Body of pancreas (tissue), 4 donors: Measurements from ENCODE around the gene MXI1. TPM values are rescaled to one million over a fixed set of nuclear protein-coding genes. Genes with fewer than 3 reads are reported as not detected.
A peak's percentile ranks its signal among the peaks of the same experiment; 100 is the strongest.
"Not testable (repeated sequence)": the region's sequence is repeated elsewhere in the genome, so short reads cannot be mapped to it uniquely, and the experiment has no call there.

Experiments used
- ATAC-seq: fragments of 150-250 bp; one replicate; pipeline ENCODE4 v1.9.1; 2016
- DNase-seq, 4 donors: peaks; one replicate each; pipeline ENCODE4 v3.0.0-alpha.2; 2019
- H3K27ac ChIP-seq, 4 donors: fragments of 200-600 bp; sonication (generic); 1 replicate in 3 of 4; 2 replicates in 1 of 4; pipeline versions ENCODE4 v1.5.1 to v1.6.1; 2016 to 2019; ENCODE audit warnings: mild to moderate bottlenecking in 1 of 4, mixed read lengths in 1 of 4, moderate library complexity in 1 of 4
- H3K27me3 ChIP-seq, 2 donors: fragments of 200-600 bp; sonication (generic); one replicate each; pipeline ENCODE4 v1.6.0; 2016; ENCODE audit warnings: mild to moderate bottlenecking in 1 of 2
- H3K36me3 ChIP-seq, 2 donors: fragments of 200-600 bp; sonication (generic); replicated peaks in 1 of 2; 2 replicates each; pipeline ENCODE4 v1.5.1; 2016; ENCODE audit warnings: low read depth in 2 of 2; ENCODE audit not compliant: insufficient read depth in 1 of 2
- H3K4me1 ChIP-seq: fragments of 200-600 bp; sonication (generic); one replicate; pipeline ENCODE4 v1.6.0; 2016
- H3K4me3 ChIP-seq, 2 donors: fragments of 200-600 bp; sonication (generic); 1 replicate in 1 of 2; 2 replicates in 1 of 2; pipeline ENCODE4 v1.5.1; 2016 to 2019
- H3K9me3 ChIP-seq, 3 donors: fragments of 200-600 bp; sonication (generic); 1 replicate in 2 of 3; 2 replicates in 1 of 3; pipeline ENCODE4 v1.5.1; 2016
- CTCF ChIP-seq, 7 experiments: fragments of 450-650 bp in 4 of 7; fragments of 200-600 bp in 3 of 7; sonication (generic) in 3 of 7; IDR thresholded peaks; one replicate each; pipeline ENCODE4 v1.5.1; 2016 to 2019; ENCODE audit warnings: antibody characterized with exemption in 7 of 7
- POLR2A ChIP-seq, 3 donors: fragments of 450-650 bp; IDR thresholded peaks; one replicate each; pipeline ENCODE4 v1.6.1; 2016; ENCODE audit warnings: antibody characterized with exemption in 3 of 3, mild to moderate bottlenecking in 2 of 3
- WGBS, 2 donors: methylation state at CpG; one replicate each; pipeline ENCODE4 v1.1.5; 2017; 5-methylcytosine and 5-hydroxymethylcytosine counted together
- intact Hi-C: fragments of 100-400 bp; cut with DNase I; formaldehyde crosslinking; loops from one replicate; pipeline ENCODE4 v1.15.1; 2023
- total RNA-seq, 2 donors: library from RNA; depleted of rRNA; stranded (reverse); fragments of >200 nt; gene quantifications; one replicate each; pipeline ENCODE4 v1.1.0, GENCODE V29; 2016

Gene MXI1
- total RNA-seq, 2 donors from 2014 or later: 14.8 to 24.1 TPM

- 52 to 69% methylated on average over 3 to 4 of the region's 4 CpGs for WGBS, 2 donors
- no peaks in the 10 kb centered on the region for H3K27me3 ChIP-seq
- H3K9me3 ChIP-seq: no peaks in the 10 kb centered on the region
- H3K4me3 ChIP-seq: no peak overlapping the region
- ATAC-seq (no peak), DNase-seq (no peak)
- TF ChIP-seq CTCF (IDR thresholded peaks at IDR 0.05): no peak
- no peak for TF ChIP-seq POLR2A (IDR thresholded peaks at IDR 0.05)
- no peaks in the 10 kb centered on the region for H3K4me1 ChIP-seq
- no peak overlapping the region for H3K27ac ChIP-seq
- H3K36me3 ChIP-seq: no peaks in the 10 kb centered on the region
- intact Hi-C loops: no loop called here
Measured at GRCh38 chr10:110192552-110192951, 14.9 kb upstream of the MXI1 start.

DNA sequence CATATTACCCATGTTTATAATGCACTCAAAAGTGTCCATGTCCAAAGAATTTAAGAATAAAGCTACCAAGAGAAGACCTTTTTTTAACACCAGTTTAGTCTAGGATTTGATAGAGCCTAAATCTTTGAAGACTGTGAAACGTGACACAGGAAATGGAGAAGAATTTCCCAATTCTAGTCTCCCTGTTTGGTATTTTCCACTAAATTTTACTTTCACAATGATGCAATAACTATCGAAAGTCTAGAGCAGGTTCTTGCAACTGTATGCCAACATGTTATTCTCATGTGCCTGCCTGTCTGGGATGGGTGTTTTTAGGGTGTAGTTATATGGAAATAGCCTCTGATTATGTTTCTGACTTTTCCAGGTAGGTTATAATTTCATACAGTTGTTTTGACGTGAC lies 6.9 kb upstream of the MXI1 start:
- no peaks in the 10 kb centered on the region for H3K27me3 ChIP-seq
- H3K36me3 ChIP-seq: no peaks in the 10 kb centered on the region
- intact Hi-C loops: loop anchor here (10.0 kb wide), 1 partner anchor 56 kb away; no protein-coding TSS in a partner anchor
- H3K27ac ChIP-seq: no peak overlapping the region
- no peaks in the 10 kb centered on the region for H3K4me1 ChIP-seq
- 71 to 78% methylated on average over 3 of the region's 3 CpGs for WGBS, 2 donors
- ATAC-seq (no peak), DNase-seq (no peak)
- H3K4me3 ChIP-seq: no peak overlapping the region
- TF ChIP-seq POLR2A (IDR thresholded peaks at IDR 0.05) (no peak), CTCF (IDR thresholded peaks at IDR 0.05) (no peak)
- H3K9me3 ChIP-seq: no peaks in the 10 kb centered on the region

DNA sequence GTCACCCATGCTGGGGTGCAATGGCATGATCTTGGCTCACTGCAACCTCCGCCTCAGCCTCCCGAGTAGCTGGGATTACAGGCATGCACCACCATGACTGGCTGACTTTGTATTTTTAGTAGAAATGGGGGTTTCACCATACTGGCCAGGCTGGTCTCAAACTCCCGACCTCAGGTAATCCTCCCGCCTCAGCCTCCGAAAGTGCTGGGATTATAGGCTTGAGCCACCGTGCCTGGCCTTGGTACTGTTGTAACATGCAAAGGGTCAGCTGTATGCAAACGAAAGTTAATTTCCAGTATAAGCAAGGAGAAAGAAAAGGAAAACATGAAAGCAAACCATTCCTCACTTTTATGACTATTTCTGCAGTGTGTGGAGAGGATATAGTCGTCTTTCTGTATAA lies 6.4 kb upstream of the MXI1 start:
- DNase-seq, H3K27ac ChIP-seq, H3K4me3 ChIP-seq, H3K4me1 ChIP-seq, H3K27me3 ChIP-seq, ATAC-seq, H3K36me3 ChIP-seq, H3K9me3 ChIP-seq: not testable (repeated sequence)
- WGBS, 2 donors: 83 to 85% methylated on average over 8 of the region's 8 CpGs
- intact Hi-C loops: loop anchor here (10.0 kb wide), 1 partner anchor 56 kb away; no protein-coding TSS in a partner anchor

- TF ChIP-seq POLR2A (IDR thresholded peaks at IDR 0.05) (no peak), CTCF (IDR thresholded peaks at IDR 0.05) (no peak)
- Histone ChIP-seq H3K9me3 (no peaks in the 10 kb centered on the region), H3K27ac (peak overlapping the region in 2 of 4 donors; percentile 10 to 12), H3K4me3 (no peak overlapping the region), H3K27me3 (no peaks in the 10 kb centered on the region), H3K36me3 (no peaks in the 10 kb centered on the region), H3K4me1 (peaks cover 8% of the 10 kb centered on the region)
- intact Hi-C loops: loop anchor here (10.0 kb wide), 1 partner anchor 59 kb away; no protein-coding TSS in a partner anchor
- DNase-seq: peak in 2 of 4 donors; percentile 52 to 64
- 76 to 87% methylated on average over 8 of the region's 8 CpGs for WGBS, 2 donors
- ATAC-seq: peak; percentile 43
Measured at GRCh38 chr10:110203500-110204455, 3.6 kb upstream of the MXI1 start.

GRCh38 chr10:110205051-110205675 lies 2.2 kb upstream of the MXI1 start:
- WGBS, 2 donors: 70 to 74% methylated on average over 12 of the region's 12 CpGs
- no peak overlapping the region for H3K4me3 ChIP-seq
- no peaks in the 10 kb centered on the region for H3K9me3 ChIP-seq
- no peaks in the 10 kb centered on the region for H3K36me3 ChIP-seq
- H3K27ac ChIP-seq: no peak overlapping the region
- no peak for DNase-seq
- intact Hi-C loops: loop anchor here (10.0 kb wide), 1 partner anchor 60 kb away; no protein-coding TSS in a partner anchor
- H3K4me1 ChIP-seq: peaks cover 8% of the 10 kb centered on the region
- no peak for TF ChIP-seq CTCF (IDR thresholded peaks at IDR 0.05)
- no peak for TF ChIP-seq POLR2A (IDR thresholded peaks at IDR 0.05)
- ATAC-seq: no peak
- no peaks in the 10 kb centered on the region for H3K27me3 ChIP-seq
